Mesenchymal stem cell (in vitro differentiated cells and primary cell): ENCODE data around the gene TRAF7.

Source experiments
- DNase-seq: peaks from one replicate; pipeline ENCODE4 v3.0.0-alpha.2; 2013
- H2AFZ ChIP-seq: one replicate; pipeline ENCODE4 v1.6.1; 2013; ENCODE audit warnings: low read depth, mild to moderate bottlenecking, control low read depth, inconsistent platforms, low read length, moderate library complexity
- H2AK5ac ChIP-seq: 2 replicates; pipeline ENCODE4 v1.6.1; 2013; ENCODE audit warnings: low read length, moderate library complexity, mild to moderate bottlenecking, inconsistent platforms; ENCODE audit not compliant: severe bottlenecking
- H2BK120ac ChIP-seq: one replicate; pipeline ENCODE4 v1.6.1; 2013; ENCODE audit warnings: low read depth, mild to moderate bottlenecking, inconsistent platforms, low read length, moderate library complexity
- H2BK12ac ChIP-seq, 2 experiments: one replicate each; pipeline ENCODE4 v1.6.1; 2013; ENCODE audit warnings: inconsistent platforms in 2 of 2, low read length in 2 of 2, mild to moderate bottlenecking in 2 of 2, moderate library complexity in 2 of 2, control low read depth in 1 of 2
- H2BK15ac ChIP-seq: one replicate; pipeline ENCODE4 v1.6.1; 2013; ENCODE audit warnings: mild to moderate bottlenecking, low read depth, inconsistent platforms; ENCODE audit not compliant: poor library complexity, severe bottlenecking
- H2BK5ac ChIP-seq: 2 replicates; pipeline ENCODE4 v1.6.1; 2013; ENCODE audit warnings: low read depth, mild to moderate bottlenecking, low read length, control low read depth, inconsistent platforms; ENCODE audit not compliant: poor library complexity, severe bottlenecking
- H3K14ac ChIP-seq, 2 experiments: one replicate each; pipeline ENCODE4 v1.6.1; 2013; ENCODE audit warnings: inconsistent platforms in 2 of 2, low read length in 2 of 2, control low read depth in 1 of 2, mild to moderate bottlenecking in 1 of 2, moderate library complexity in 1 of 2
- H3K18ac ChIP-seq, 2 experiments: one replicate each; pipeline ENCODE4 v1.6.1; 2013; ENCODE audit warnings: inconsistent platforms in 2 of 2, low read length in 2 of 2, control low read depth in 1 of 2, low read depth in 1 of 2, mild to moderate bottlenecking in 1 of 2
- H3K23ac ChIP-seq, 2 experiments: one replicate each; pipeline ENCODE4 v1.6.1; 2013; ENCODE audit warnings: inconsistent platforms in 2 of 2, low read length in 2 of 2, mild to moderate bottlenecking in 2 of 2, moderate library complexity in 2 of 2, control low read depth in 1 of 2
- H3K27ac ChIP-seq: 2 replicates; pipeline ENCODE4 v1.5.1; 2013; ENCODE audit warnings: mild to moderate bottlenecking, moderate library complexity, low read length, control low read depth, inconsistent platforms; ENCODE audit not compliant: poor library complexity, severe bottlenecking
- H3K27me3 ChIP-seq, 2 experiments: 2 replicates each; pipeline versions ENCODE4 v1.6.1 to v1.7.0; 2013; ENCODE audit warnings: low read length in 2 of 2, mild to moderate bottlenecking in 2 of 2, moderate library complexity in 2 of 2, control low read depth in 1 of 2, inconsistent platforms in 1 of 2; ENCODE audit not compliant: control insufficient read depth in 1 of 2, insufficient read depth in 1 of 2
- H3K36me3 ChIP-seq, 2 experiments: 2 replicates each; pipeline versions ENCODE4 v1.6.1 to v1.7.0; 2013; ENCODE audit warnings: low read length in 2 of 2, control low read depth in 1 of 2, inconsistent platforms in 1 of 2, low read depth in 1 of 2, mild to moderate bottlenecking in 1 of 2; ENCODE audit not compliant: insufficient read depth in 2 of 2, control insufficient read depth in 1 of 2
- H3K4ac ChIP-seq, 2 experiments: one replicate each; pipeline ENCODE4 v1.6.1; 2013; ENCODE audit warnings: inconsistent platforms in 2 of 2, low read length in 2 of 2, mild to moderate bottlenecking in 2 of 2, moderate library complexity in 2 of 2, control low read depth in 1 of 2, low read depth in 1 of 2
- H3K4me1 ChIP-seq: 2 replicates; pipeline ENCODE4 v1.6.1; 2013; ENCODE audit warnings: low read depth, low read length, control low read depth; ENCODE audit not compliant: control insufficient read depth, insufficient read depth
- H3K4me2 ChIP-seq: 2 replicates; pipeline ENCODE4 v1.6.1; 2013; ENCODE audit warnings: low read length, mild to moderate bottlenecking, inconsistent platforms; ENCODE audit not compliant: poor library complexity, severe bottlenecking
- H3K4me3 ChIP-seq, 2 experiments: 2 replicates each; pipeline versions ENCODE4 v1.5.1 to v1.7.0; 2013; ENCODE audit warnings: low read length in 2 of 2, mild to moderate bottlenecking in 2 of 2, control low read depth in 1 of 2, low read depth in 1 of 2; ENCODE audit not compliant: insufficient read depth in 1 of 2
- H3K79me1 ChIP-seq: replicated peaks from 2 replicates; pipeline ENCODE4 v1.6.1; 2013; ENCODE audit warnings: mild to moderate bottlenecking, control low read depth, low read length, inconsistent platforms; ENCODE audit not compliant: poor library complexity, severe bottlenecking
- H3K9ac ChIP-seq: 2 replicates; pipeline ENCODE4 v1.7.0; 2013; ENCODE audit warnings: mild to moderate bottlenecking, low read length, moderate library complexity
- H3K9me3 ChIP-seq: 2 replicates; pipeline ENCODE4 v1.7.0; 2013; ENCODE audit warnings: mild to moderate bottlenecking, low read length; ENCODE audit not compliant: control insufficient read depth
- H4K8ac ChIP-seq: one replicate; pipeline ENCODE4 v1.6.1; 2013; ENCODE audit warnings: inconsistent platforms, mild to moderate bottlenecking, low read length, moderate library complexity
- H4K91ac ChIP-seq: one replicate; pipeline ENCODE4 v1.6.1; 2013; ENCODE audit warnings: mild to moderate bottlenecking, low read length, inconsistent platforms
- WGBS: methylation state at CpG from one replicate; pipeline ENCODE4 v1.1.7; 2013; ENCODE audit warnings: mixed read lengths; 5-methylcytosine and 5-hydroxymethylcytosine counted together

Gene TRAF7

DNA sequence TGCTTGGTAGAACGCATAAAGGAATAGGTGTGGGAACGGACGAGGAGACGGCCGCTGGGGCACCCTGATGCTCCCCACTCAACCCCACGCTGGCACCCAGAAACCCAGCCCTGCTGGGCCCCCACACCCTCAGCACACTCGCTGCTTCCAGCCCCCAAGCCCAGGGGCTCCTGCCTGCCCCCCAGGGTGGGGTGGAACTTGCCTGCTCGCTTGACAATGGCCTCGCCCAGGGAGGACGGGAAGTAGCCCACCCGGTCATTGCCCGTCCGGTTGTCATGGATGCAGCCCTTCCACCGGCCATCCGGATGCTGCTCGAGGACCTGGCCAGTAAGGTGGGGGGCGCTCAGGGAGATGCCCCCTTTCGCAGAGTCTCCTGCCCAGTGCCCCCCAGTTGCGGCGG is 30.9 kb downstream of the TRAF7 start:
- Histone ChIP-seq H2BK5ac (no peak overlapping the region), H3K27ac (no peak overlapping the region), H3K36me3 (peaks cover 0 to 13% of the 10 kb centered on the region in 2 experiments), H3K27me3 (peaks cover 0 to 13% of the 10 kb centered on the region in 2 experiments), H3K18ac (no peak overlapping the region), H3K23ac (no peak overlapping the region), H3K9me3 (no peaks in the 10 kb centered on the region), H4K91ac (no peak overlapping the region), H2AK5ac (no peak overlapping the region), H3K4me1 (peaks cover 12% of the 10 kb centered on the region), H2AFZ (no peak overlapping the region), H3K4ac (no peak overlapping the region), H3K79me1 (no peaks in the 10 kb centered on the region), H2BK12ac (no peak overlapping the region), H3K4me2 (no peak overlapping the region), H2BK15ac (no peak overlapping the region), H4K8ac (no peak overlapping the region), H3K14ac (no peak overlapping the region), H2BK120ac (no peak overlapping the region), H3K4me3 (no peak overlapping the region), H3K9ac (no peak overlapping the region)
- WGBS: 93% methylated on average over 20 of the region's 20 CpGs
- DNase-seq: no peak

GRCh38 chr16:2187212-2187611 is 31.6 kb downstream of the TRAF7 start:
- H3K9me3 ChIP-seq: no peaks in the 10 kb centered on the region
- H3K36me3 ChIP-seq: peaks cover 0 to 7% of the 10 kb centered on the region in 2 experiments
- H3K27me3 ChIP-seq: peaks cover 0 to 13% of the 10 kb centered on the region in 2 experiments
- H2AK5ac ChIP-seq: no peak overlapping the region
- H3K4me1 ChIP-seq: peaks cover 12% of the 10 kb centered on the region
- H2BK5ac ChIP-seq: no peak overlapping the region
- H2BK120ac ChIP-seq: no peak overlapping the region
- no peak overlapping the region for H3K14ac ChIP-seq
- H4K8ac ChIP-seq: no peak overlapping the region
- WGBS: 86% methylated on average over 17 of the region's 17 CpGs
- H2BK15ac ChIP-seq: no peak overlapping the region
- no peak overlapping the region for H3K27ac ChIP-seq
- no peak overlapping the region for H3K18ac ChIP-seq
- no peak overlapping the region for H3K4me3 ChIP-seq
- no peaks in the 10 kb centered on the region for H3K79me1 ChIP-seq
- no peak overlapping the region for H3K4me2 ChIP-seq
- no peak overlapping the region for H3K23ac ChIP-seq
- no peak overlapping the region for H4K91ac ChIP-seq
- no peak overlapping the region for H2BK12ac ChIP-seq
- H2AFZ ChIP-seq: no peak overlapping the region
- DNase-seq: no peak
- no peak overlapping the region for H3K9ac ChIP-seq
- H3K4ac ChIP-seq: no peak overlapping the region

GRCh38 chr16:2188395-2188794 is 32.8 kb downstream of the TRAF7 start:
- no peak overlapping the region for H3K14ac ChIP-seq
- no peak overlapping the region for H3K4me2 ChIP-seq
- H3K18ac ChIP-seq: no peak overlapping the region
- H2BK12ac ChIP-seq: no peak overlapping the region
- H3K4me3 ChIP-seq: no peak overlapping the region
- no peaks in the 10 kb centered on the region for H3K36me3 ChIP-seq
- H2BK120ac ChIP-seq: no peak overlapping the region
- DNase-seq: no peak
- H3K9me3 ChIP-seq: no peaks in the 10 kb centered on the region
- H3K79me1 ChIP-seq: no peaks in the 10 kb centered on the region
- no peak overlapping the region for H3K27ac ChIP-seq
- H2AK5ac ChIP-seq: no peak overlapping the region
- no peak overlapping the region for H2BK15ac ChIP-seq
- H3K9ac ChIP-seq: no peak overlapping the region
- H3K4me1 ChIP-seq: peaks cover 12% of the 10 kb centered on the region
- no peak overlapping the region for H2BK5ac ChIP-seq
- H3K4ac ChIP-seq: no peak overlapping the region
- no peak overlapping the region for H4K91ac ChIP-seq
- H3K27me3 ChIP-seq: peaks cover 0 to 15% of the 10 kb centered on the region in 2 experiments
- H4K8ac ChIP-seq: no peak overlapping the region
- no peak overlapping the region for H3K23ac ChIP-seq
- 95% methylated on average over 8 of the region's 8 CpGs for whole genome bisulfite sequencing
- H2AFZ ChIP-seq: no peak overlapping the region

- Histone ChIP-seq H3K79me1 (no peaks in the 10 kb centered on the region), H3K18ac (no peak overlapping the region), H3K36me3 (no peaks in the 10 kb centered on the region), H2BK15ac (no peak overlapping the region), H3K9me3 (no peaks in the 10 kb centered on the region), H2BK5ac (no peak overlapping the region), H3K4me1 (peaks cover 4% of the 10 kb centered on the region), H2BK12ac (no peak overlapping the region), H3K9ac (no peak overlapping the region), H2BK120ac (no peak overlapping the region), H3K4me3 (no peak overlapping the region), H3K4me2 (no peak overlapping the region), H4K8ac (no peak overlapping the region), H3K14ac (no peak overlapping the region), H2AFZ (no peak overlapping the region), H3K23ac (no peak overlapping the region), H3K27ac (no peak overlapping the region), H2AK5ac (no peak overlapping the region), H3K4ac (no peak overlapping the region), H3K27me3 (peaks cover under 1 to 22% of the 10 kb centered on the region in 2 experiments), H4K91ac (no peak overlapping the region)
- WGBS: 84% methylated on average over 25 of the region's 25 CpGs
- DNase-seq: no peak
Observed at GRCh38 chr16:2189252-2189893, 33.8 kb downstream of the TRAF7 start.
